HG02763 (cell line): ENCODE data around the gene AMPD1.

Experiments
- ATAC-seq: cut with Tn5 transposase; IDR thresholded peaks from one replicate; pipeline ENCODE4 v1.9.1; 2021; ENCODE audit warnings: mild to moderate bottlenecking, moderate library complexity; ENCODE audit not compliant: unreplicated experiment

The AMPD1 gene

DNA sequence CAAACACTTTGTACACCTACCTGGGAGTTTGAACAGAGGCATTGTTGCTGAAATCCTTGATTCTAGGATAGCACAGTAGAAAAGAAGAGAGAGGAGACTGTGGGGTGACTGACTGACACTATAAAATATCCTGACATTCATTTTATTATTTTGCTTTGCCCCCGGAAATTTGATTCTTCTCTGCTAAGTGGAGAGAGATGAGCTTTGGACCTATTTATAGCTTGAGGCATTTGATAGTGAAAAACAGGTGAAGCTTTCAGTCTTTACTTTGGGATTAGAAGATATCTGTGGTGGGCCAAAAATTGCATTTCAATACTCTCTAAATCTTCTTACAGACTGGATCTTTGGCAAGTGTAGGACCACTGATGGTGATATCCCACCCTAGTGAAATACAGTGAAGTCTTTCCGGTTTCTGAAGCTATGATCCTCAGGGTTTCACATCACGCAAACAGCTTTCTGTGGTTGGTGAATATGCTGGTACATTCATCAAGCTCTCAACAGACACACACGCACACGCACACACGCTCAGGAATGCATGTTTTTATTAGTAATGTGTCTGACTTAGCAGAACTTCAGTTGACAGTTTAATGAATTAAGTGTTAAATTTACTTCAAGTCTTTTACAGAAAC lies at the start of gene AMPD1:
TSS of gene AMPD1 (minus strand) at position 117 of the 629 bp plus-strand sequence. CDS start at position 42, 75 bp downstream.
- no peak for ATAC-seq

DNA sequence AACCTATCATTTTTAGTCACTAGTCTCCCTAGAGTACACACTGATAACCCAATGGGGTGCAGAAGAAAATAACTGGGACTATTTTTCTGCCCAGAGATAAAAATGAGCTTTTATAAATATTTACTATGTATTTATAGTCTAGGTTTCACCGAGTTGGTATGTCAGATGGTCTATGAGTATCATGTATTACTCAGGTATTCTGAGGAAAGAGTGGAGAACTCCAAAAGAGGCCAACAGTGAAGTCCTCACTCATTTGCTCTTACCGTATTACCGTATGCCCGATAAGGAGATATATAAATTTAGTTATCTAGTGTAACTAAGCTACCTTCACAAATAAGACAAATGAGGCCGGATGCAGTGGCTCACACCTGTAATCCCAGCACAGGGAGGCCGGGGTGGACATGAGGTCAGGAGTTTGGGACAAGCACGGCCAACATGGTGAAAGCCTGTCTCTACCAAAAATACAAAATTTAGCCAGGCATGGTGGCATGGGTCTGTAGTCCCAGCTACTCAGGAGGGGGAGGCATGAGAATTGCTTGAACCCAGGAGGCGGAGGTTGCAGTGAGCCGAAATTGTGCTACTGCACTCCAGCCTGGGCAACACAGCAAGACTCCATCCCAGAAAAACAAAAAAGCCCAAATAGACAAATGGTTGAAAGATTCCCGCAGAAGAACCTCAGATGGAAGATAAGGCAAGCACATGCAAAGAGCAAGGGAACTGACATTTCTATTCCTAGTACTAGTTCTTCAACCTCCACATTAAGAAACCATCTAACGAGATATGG lies 46.8 kb upstream of the AMPD1 start:
- ATAC-seq, result no peak

DNA sequence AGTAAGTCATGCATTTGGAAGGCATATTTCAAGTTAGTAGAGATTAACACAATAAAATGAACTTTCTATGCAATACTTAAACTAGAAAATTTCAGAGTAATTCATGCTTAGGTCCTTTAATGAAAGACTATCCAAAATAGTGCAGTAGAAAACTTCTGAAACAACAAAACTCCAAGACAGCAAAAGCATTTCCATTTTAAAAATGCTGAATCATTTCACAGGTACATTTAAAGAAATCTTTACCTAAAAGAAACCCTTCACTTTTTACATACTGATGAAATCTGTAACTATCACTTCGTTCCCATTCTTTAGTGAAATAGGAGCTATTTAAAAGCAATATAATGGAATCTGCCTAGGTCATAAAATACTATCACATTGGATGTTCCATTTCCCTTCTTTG lies 45.0 kb upstream of the AMPD1 start:
- ATAC-seq, result no peak

DNA sequence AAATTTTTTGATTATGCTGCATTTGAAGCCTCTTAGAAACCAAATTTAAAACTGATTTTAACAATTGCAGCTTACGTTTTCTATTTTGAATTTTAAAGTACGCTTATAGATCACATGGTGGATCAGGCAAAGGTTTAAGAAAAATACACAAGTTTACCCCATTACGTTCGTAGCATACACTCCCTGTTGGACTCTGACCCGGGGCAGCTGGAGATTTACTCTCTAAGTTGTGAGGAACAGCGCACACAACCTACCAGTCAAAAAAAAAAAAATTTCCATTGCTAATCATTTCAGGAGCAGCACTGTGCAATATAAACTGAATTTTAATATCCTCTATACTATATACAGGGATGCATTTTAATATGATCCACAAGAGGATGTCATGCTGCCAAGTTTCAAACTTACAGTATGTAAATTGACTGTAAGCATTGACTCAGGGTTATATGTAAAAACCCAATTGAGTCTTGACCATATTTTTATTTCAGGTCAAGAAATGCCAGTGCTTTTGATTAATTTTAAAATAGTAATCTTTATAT lies 42.0 kb upstream of the AMPD1 start:
- no peak for ATAC-seq

DNA sequence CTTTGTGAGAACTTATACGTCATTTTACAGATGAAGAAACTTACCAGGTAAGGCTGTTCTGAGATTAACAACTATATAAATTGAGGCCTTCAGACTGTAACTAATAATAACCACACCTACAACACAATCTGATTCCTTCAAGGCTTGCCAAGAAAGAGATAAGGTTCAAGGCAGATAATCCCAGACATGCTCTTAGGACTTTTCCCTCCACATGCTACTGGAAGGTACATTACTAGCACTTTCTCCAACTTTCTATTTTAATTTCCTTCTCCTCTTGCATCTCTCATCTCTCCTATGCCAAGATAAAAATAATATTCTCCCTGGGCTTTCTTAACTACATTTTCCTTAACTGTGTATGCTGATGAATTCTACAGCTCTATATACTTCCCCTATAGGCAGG lies 40.1 kb upstream of the AMPD1 start:
- no peak for ATAC-seq

DNA sequence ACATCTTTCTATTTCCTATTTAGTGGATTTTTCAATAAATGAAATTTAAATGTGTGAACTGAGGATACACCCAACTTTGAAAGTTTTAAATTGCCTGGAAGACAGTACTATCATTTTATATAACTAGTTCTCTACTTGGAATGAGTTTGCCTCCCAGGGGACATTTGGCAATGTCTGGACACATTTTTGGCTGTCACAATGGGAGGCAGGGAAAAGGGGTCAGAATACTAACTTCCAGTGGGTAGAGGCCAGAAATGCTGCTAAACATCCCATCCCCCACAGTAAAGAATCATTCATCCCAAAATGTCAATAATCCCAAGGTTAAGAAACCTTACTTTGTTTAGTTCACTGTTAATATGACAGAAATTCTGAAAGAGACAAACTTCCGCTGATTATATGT lies 34.4 kb upstream of the AMPD1 start:
- no peak for ATAC-seq

DNA sequence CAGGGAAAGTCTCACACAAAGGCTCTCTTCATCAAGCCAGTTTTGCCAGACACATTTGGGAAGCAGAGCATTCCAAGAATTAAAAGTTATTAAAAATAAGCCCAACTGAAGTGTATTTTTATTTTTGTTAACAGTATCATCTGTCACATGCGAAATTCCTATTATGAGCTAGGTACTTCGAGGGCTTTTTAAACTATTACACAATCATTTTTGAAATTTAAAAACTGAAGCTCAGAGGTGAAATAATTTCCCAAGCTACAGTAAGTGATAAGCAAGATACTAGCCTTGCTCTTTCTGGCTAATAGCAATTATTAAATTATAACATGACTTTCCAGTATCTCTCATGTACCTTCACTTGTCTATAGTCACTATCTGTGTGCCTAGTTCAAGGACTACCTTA lies 33.2 kb upstream of the AMPD1 start:
- ATAC-seq, result no peak

DNA sequence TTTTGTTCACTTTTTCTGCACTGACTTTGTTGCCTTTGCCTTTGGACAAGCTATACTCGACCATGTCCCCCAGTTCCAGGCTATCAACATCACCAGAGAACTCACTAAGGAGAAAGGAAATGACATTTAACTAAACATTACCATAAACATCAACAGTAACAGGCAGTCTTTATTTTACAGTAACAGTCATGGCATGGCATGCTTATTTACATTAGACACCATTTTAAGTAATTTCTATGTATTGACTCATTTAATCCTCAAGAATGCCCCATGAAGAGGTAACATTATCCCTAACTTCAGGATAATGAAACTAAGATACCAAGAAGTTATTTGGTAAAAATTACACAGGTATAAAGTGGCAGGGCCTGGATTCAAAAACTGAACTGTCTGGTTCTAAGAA lies 29.9 kb upstream of the AMPD1 start:
- no peak for ATAC-seq

DNA sequence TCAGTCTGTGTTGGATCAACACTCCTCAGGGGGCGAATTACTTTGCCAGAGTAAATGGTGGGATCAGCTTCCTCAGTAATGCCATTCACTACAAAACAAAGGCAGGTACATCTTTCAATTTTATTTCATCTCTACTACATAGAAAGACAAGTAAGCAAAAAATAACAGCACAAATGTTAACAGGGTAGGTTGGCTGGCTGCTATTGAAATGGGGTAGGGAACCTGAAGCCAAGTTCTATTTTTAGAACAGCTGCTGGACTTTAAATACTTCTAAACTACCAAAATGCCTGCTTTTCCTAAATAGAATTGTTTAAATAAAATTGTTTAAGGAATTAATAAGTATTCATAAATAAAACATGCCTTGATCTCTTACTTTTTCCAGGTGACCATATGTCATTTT lies 28.6 kb upstream of the AMPD1 start:
- no peak for ATAC-seq

DNA sequence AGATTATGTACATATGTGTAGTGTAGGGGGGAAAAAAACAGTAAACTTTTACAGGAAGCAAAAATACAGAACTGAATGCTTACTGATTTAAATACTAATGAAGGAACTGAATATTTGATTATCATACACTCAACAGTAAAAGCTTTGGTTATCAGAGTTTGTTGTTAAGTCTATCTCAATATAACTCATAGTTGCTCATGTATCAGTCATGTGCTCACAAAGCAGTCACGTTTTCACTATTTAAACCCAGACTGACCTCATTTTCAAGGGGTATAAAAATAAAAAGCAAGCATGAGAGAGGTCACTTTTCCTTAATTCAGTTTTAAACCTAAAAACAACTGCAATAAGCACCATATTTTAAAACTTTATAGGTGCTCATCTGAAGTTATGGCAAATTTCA lies 28.1 kb upstream of the AMPD1 start:
- no peak for ATAC-seq

DNA sequence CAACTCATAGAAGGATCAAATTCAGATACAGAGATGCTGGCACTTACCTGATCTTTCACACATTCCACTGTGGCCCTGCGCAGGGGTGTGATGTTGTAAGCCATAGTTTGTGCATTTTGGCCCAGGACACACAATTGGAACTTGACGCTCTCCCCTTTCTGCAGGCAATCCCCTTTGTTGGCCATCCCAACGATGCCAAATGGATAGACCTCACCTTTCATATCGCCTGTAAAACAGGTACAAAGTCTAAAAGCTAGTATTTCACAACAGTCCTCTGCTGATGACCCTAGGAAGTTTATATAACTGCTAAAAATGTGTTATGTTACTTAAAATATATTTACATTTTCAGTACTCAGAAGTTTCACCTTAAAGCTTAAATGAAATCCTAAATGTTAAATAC lies 25.1 kb upstream of the AMPD1 start:
- no peak for ATAC-seq

DNA sequence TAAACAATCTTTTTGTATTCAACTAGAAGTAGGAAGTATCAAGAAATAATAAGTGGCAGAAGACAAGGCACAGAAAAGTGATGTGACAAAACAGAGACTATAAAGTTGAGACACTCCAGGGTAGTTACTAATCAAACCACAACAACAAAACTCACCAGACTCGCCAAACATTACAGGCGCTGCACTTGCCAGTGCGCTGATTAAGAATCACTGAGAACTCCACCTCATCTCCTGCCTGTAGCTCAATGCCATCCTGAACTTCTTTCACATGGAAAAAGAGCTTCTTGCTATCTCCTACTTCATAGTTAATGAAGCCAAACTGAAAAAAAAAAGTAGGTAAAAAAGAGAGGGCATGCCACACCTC lies 24.1 kb upstream of the AMPD1 start:
- no peak for ATAC-seq

DNA sequence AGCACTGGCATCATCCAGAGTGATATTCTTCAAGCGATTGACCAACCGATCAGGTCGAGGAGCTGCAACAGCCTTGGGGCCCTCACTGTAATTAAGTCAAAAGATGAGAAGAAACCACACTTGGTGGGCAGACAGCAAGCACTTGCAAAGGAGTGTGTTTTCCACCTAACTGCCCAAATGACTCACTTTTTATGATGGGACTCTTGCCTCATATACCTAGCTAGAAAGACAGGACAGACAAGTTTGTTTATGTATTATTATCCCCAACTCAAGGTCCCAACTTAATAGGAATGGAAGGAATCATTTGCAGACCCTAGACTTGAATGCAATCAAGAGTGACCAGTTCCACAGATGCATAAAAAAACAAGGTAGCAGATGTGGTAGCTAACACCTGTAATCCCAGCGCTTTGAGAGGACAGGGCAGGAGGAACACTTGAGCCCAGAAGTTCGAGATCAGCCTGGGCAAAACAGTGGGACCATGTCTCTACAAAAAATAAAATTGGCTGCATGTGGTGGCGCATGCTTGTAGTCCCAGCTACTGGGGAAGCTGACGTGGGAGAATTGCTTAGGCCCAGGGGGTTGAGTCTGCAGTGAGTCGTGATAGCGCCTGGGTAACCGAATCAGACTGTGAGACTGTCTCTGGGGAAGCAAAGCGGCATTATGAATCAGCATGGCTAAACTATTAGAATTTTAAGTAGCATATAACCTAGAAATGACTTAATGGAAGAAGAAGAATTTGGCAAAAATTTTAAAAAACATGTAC lies 23.5 kb upstream of the AMPD1 start:
- ATAC-seq, result no peak

DNA sequence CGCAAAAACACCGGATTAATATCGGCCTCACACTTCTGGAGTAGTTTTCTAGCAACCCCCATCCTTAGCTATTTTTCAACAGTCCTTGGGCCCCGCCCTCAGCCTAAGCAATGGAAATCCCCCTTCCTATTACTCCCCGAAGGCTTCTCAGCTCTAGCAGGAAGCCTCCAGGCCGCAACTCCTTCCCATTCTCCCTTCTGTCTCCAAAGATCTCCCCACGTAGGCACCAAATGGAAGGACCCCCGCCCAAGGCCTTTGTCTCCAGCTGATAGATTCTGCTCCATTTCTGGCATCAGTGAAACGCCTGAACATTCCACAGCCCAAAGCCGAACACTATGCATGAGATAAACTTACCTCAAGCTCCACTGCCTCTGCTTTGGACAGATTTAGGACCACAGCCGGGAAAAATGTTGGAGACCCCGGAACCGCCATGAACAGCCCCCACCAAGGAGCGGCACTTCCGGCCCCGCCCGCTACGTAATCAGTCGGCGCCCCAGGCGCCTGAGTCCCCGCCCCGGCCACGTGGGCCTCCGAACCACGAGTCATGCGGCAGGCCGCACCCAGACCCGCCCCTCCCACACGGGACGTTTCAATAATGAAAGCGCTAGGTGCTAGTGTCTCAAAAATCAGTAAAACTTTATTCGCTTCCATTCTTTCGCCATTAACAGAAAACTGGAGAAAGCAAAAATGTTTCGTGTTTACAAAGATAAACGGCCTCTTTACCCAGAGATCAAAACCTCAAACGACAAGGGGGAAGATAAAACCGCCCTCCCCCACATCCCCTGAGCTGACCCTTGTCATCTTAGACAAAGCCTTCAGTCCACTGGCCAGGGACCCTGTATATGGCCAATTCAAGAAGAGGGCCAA lies 21.2 kb upstream of the AMPD1 start, which contains the start of gene NRAS:
TSS of gene NRAS (minus strand) at position 468 of the 867 bp plus-strand sequence. CDS start 611 bp downstream, outside the sequence.
- peak; percentile 96 for ATAC-seq

DNA sequence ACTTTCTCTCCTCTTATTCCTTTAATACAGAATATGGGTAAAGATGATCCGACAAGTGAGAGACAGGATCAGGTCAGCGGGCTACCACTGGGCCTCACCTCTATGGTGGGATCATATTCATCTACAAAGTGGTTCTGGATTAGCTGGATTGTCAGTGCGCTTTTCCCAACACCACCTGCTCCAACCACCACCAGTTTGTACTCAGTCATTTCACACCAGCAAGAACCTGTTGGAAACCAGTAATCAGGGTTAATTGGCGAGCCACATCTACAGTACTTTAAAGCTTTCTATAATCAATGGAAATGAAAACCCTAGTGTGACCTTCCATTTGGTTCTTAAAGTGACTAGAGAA lies 20.6 kb upstream of the AMPD1 start:
- ATAC-seq, result no peak

DNA sequence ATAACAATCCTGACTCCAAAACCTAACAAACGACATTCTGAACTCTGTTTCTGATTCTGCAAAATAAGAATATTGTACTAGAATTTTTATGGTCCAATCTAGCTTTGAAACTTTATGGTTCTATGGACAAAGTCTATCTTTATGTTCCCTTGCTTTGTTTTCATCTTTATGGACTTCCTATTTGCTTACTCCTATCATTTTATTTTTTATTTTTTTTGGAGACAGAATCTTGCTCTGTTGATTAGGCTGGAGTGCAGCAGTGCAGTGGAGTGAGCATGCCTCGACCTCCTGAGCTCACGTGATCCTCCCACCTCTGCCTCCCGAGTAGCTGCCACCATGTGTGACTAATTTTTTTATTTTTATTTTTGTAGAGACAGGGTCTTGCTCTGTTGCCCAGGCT lies 17.6 kb upstream of the AMPD1 start:
- no peak for ATAC-seq

DNA sequence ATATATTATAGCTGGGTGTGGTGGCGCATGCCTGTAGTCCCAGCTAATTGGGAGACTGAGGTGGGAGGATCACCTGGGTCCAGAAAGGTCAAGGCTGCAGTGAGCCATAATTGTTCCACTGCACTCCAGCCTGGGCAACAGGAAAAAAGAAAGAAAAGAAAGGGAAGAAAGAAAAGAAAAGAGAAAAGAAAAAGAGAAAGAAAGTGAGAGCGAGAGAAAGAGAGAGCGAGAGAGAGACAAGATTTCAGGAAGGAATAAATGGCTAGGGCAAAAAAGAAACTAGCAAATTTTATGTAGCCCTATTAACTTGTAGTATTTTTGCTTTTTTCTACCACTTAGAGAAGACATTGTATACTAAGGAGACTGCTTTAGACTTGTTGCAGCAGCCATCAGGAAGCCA lies 15.0 kb upstream of the AMPD1 start:
- no peak for ATAC-seq

DNA sequence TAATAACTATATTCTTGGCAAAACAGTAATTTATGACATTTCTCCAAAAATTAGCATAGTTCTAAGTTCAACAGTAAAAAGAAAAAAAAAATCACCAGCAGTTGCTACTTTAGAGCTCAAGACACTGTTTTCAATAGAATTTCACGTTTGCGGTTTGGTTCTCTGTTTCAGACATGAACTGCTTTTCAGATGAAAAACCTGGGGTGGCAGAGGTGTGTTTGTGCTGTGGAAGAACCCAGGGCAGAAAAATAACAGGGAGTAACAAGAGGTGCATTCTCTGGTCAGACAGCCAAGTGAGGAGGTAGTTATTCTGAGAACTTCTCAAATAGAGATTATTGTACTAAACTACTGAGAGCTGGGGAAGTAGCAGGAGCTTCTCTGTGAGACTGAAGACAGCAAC lies 12.3 kb upstream of the AMPD1 start:
- no peak for ATAC-seq

DNA sequence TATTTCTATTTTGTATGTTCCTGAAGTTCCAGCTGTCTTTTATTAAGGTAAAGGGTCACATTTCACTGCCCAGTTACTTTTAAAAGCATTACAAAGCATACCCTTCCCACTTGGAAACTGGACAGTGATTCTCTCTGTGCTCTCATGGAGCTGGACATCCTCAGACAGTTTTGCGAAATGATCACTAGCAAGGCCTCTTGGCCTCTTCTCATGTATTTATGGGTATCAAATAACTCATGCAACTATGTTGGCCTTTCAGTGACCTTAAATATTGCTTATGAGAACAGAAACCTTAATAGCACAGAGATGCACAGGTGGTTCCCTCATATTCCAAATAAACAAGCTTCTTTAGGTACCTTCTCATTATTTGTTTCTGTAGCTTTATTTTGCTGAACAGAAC lies 7.9 kb upstream of the AMPD1 start:
- ATAC-seq, result no peak

DNA sequence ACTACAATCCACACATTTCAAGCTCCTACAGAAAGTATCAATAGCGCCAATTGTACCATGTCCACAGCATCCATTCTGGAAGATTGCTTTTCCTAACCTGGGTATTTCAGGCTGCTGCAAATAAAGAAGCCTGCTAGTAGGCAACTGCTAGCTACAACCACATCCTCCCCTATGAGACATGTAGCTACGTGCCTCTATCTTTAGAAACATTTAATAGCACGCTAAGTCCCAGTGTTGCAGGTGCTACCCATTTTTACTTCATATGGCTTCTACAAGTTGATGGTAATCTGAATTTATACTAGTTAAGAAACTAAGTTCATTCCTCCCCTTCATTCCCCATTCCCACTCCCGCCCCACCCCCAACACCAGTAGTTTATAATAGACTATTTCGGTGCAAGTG lies 7.4 kb upstream of the AMPD1 start:
- no peak for ATAC-seq

DNA sequence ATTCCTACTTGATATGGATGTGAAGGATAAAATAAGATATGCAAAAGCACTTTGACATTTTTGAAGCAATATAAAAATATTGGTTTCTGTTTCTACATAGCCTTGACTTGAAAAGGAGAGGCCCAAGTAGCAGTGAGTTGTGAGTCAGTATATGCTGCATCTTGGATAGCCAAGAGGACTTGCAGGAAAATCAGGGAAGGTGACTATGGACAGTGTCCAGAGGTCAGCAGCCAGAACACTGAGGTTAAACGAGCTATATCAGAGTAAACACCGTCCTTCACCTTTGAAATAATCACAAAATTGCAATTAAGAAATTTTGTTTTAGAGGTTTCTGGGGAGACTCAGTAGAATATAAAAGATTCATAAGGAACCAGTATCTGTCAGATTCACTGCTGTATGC lies 6.6 kb upstream of the AMPD1 start:
- no peak for ATAC-seq
